HG03095 (cell line): ENCODE results near the gene NCOA5.
"Not testable (repeated sequence)": the region's sequence is repeated elsewhere in the genome, so short reads cannot be mapped to it uniquely, and the experiment has no call there.

ENCODE experiments used
- ATAC-seq: cut with Tn5 transposase; IDR thresholded peaks from one replicate; pipeline ENCODE4 v1.9.1; 2021; ENCODE audit warnings: moderate library complexity; ENCODE audit not compliant: unreplicated experiment

Gene NCOA5

DNA sequence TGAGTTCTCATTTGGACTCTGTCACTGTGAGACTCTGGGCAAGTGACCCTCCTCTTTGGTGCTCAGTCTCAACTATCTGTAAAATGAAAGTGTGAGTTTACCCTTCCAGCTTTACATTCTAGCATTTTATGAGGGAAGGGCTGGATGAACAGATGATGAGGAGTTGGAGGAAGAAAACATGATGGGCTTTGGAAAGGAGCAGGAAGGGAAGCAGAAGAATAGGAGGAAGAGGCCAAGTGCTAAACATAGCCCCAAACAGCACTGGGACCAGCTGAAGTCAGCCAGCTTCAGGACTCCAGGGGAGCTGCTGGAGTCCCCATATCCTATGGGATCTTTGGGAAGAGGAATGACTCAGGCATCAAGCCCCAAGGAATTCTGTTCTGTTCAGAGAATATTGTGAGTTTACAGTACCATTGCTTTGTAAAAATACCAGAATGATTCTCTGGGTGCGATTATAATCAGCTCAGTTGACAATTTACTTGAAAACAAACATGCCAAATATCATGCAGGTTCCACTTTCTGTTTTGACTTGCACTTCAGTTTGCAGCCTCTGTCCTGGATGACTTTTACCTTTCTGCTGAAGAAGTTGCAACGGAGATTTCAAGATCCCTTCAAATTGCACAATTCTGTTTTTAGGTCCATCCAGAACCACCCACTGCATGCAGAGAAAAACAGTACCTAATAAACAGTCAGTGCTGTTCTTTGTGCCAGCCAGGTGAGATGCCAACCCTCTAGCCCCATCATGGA, 31.6 kb upstream of the NCOA5 start:
- ATAC-seq, result no peak

DNA sequence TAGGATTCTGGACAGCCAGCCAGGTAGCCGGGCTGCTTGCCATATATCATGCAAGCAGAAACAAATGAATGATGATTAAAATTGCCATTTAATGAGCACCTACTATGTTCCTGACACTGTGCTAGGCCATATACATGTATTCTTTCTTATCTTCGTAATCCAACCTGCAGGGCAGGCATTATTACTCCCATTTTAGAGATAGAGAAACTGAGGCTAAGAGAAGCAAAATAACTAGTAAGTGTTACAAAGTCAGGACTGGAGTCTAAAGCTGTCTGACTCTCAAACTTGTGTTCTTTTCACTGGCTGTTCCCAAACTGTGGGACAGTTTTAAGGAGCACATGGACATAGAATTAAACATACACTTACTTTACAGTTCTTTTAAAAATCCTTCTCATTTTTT, 30.4 kb upstream of the NCOA5 start:
- no peak for ATAC-seq

- no peak for ATAC-seq
These were observed 29.8 kb upstream of the NCOA5 start for GRCh38 chr20:46119547-46119946.

DNA sequence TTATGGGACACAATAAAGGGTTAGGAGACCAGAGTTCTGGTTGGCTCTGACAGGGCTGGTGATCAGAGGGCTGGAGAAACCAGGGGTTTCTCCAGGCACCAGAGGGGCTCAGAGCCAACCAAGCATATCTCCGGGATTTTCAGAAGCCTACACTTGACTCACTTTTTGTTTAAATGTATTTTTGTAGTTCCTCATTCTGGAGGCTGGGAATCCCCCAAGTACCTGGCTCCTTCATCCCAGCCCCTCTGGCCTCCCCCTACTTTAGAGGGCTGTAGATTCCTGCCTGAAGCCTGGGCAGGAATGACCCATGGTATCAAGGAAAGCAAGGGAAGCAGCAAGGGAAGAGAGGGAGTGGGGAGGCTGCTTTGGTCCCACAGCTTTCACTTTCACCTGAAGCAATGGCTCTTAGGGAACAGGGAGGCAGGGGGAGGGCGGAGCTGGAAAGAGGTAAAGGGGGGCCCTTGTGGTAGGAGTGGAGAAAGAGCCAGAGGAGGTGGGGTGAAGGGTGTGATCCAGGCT, 29.3 kb upstream of the NCOA5 start:
- ATAC-seq, result no peak

GRCh38 chr20:46118481-46119020, 28.8 kb upstream of the NCOA5 start:
- no peak for ATAC-seq

DNA sequence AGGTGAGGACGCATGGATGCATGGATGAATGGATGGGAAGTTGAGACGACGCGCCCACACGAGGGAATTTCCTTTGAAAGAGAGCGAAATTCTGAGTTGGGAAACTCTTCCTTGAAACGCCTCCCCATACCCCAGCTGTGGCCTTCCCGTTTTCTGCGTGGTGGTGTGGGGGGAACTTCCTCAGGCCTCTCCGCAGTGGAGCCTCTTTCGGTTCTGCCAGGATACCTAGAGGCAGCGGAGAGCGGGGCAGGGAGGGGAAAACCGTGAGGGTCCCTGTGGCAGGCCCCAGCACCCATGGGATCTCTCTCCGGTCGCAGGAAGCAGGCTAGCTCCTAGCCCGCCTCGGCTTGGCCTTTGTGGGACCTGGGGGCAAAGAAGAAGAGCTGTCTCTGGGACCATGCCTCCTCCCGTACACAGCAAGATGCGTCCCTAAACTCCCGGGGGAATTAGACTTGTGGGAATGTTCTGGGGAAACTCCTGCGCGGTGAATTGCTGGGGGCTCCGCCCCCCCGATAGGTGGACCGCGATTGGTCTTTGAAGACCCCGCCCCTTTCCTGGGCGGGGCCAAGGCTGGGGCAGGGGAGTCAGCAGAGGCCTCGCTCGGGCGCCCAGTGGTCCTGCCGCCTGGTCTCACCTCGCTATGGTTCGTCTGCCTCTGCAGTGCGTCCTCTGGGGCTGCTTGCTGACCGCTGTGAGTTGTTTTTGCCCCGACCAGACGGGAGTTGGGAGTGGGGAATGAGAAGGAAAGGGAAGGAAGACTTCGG, 28.1 kb upstream of the NCOA5 start, which contains the start of gene CD40:
TSS of gene CD40 (plus strand) at position 611 of the 764 bp plus-strand sequence. CDS start at position 641, 30 bp downstream.
- ATAC-seq, result peak; percentile 69

DNA sequence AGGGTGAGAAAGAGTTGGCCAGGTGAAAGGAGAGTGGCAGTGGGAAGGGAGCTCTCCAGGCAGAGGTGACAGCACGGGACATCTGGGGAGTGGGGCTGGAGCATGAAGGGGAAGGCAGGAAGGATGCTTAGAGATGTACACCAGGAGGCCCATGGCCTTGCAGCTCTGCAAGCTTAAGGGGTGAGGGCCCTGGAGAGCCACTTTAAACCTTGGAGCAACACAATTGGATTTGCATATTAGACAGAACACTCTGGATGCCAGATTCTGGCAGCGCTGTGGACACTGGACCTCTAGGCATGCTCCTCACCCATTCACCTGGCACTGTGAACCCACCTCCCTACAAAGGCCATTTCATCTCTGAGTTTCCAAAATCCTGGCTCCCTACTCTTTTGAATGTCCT, 24.7 kb upstream of the NCOA5 start:
- ATAC-seq, result no peak

DNA sequence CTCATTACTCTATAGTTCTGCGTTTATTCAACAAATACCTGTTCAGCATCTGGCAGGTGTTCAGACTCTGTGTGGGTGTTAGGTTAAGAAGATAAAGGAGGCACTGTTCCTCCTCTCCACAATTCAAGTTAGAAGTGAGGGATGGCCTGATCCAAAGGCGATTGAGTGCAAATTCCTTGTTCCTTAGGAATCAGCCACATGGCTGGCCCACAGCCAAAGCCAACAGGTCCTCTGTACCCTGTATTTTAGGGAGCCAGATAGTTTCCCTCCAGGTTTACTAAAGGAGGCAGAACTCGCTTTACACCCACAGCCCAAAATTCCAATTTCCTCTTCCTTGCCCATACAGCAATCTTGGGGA, 23.3 kb upstream of the NCOA5 start:
- ATAC-seq, result no peak

GRCh38 chr20:46112430-46113112, 22.8 kb upstream of the NCOA5 start:
- ATAC-seq, result no peak

DNA sequence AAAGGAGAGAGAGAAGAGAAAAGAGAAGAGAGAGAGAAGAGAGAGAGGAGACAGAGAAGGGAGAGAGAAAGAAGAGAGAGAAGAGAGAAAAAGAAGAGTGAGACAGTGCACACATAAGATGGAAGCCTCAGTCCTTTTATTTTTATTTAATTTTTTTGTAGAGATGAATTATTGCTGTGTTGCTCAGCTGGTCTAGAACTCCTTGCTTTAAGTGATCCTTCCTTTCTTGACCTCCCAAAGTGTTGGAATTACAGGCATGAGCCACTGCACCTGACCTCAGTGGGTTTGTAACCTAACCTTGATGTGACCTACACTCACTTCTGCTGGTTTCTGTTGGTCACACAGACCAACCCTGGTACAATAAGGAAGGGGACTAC, 22.1 kb upstream of the NCOA5 start:
- ATAC-seq, result no peak

- peak; percentile 44 for ATAC-seq
These were observed 21.5 kb upstream of the NCOA5 start for GRCh38 chr20:46111028-46111835.

GRCh38 chr20:46108976-46109375, 19.2 kb upstream of the NCOA5 start:
- no peak for ATAC-seq

- peak; percentile 76 for ATAC-seq
These were observed 18.7 kb upstream of the NCOA5 start for GRCh38 chr20:46108435-46108841.

DNA sequence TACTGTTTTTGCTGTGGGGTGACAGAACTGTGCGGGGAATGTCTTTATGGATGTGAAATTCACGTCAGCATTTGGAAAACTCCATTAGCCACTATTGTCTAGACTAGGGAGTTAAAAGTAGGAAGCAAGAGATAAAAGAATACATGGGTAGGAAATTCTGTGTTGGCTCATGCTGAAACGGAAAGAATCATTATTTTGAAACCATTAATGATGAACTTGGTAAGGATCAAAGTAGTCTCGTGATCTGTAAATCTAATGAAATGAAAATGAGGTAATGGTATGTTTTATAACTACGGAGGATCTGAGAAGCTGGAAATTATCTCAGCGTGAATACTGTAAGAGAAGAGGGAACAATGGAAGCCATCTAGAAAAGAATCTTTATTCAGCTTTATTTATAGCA, 17.3 kb upstream of the NCOA5 start:
- no peak for ATAC-seq

DNA sequence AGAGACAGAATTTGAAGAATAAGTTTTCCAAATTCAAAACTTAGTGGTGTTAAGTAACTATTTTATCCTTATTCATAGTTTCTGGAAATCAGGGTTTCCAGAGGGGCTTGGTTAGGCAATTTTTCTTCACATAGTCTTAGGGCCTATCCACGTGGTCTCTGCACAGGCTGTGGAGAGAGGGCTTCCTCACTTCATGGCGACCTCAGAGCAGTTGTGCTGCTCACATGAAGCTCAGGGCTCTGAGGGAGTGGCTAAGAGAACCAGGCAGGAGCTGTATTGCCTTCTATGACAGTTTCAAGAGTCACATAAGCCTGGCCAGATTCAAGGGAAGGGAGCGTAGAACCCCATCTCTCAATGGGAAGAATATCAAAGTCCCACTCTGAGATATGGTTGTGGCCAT, 14.5 kb upstream of the NCOA5 start:
- no peak for ATAC-seq

DNA sequence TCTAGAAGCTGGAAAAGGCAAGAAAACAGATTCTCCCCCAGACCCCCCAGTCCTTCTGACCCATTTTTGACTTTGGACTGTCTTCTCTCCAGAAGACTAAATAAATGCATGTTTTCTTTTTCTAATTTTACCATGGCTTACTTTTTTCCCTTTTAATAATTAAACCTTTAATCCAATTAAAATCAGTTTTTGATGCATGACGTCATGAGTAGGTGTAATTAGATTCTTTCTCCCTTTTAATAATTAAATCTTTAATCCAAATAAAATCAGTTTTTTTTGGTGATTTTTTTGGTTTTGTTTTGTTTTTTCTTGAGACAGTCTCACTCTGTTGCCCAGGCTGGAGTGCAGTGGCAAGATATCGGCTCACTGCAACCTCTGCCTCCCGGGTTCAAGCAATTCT, 13.2 kb upstream of the NCOA5 start:
- no peak for ATAC-seq

GRCh38 chr20:46101957-46102356, 12.2 kb upstream of the NCOA5 start:
- no peak for ATAC-seq

GRCh38 chr20:46100988-46101387, 11.2 kb upstream of the NCOA5 start:
- ATAC-seq, result no peak

- not testable (repeated sequence) for ATAC-seq
These were observed 10.7 kb upstream of the NCOA5 start for GRCh38 chr20:46100444-46100843.

DNA sequence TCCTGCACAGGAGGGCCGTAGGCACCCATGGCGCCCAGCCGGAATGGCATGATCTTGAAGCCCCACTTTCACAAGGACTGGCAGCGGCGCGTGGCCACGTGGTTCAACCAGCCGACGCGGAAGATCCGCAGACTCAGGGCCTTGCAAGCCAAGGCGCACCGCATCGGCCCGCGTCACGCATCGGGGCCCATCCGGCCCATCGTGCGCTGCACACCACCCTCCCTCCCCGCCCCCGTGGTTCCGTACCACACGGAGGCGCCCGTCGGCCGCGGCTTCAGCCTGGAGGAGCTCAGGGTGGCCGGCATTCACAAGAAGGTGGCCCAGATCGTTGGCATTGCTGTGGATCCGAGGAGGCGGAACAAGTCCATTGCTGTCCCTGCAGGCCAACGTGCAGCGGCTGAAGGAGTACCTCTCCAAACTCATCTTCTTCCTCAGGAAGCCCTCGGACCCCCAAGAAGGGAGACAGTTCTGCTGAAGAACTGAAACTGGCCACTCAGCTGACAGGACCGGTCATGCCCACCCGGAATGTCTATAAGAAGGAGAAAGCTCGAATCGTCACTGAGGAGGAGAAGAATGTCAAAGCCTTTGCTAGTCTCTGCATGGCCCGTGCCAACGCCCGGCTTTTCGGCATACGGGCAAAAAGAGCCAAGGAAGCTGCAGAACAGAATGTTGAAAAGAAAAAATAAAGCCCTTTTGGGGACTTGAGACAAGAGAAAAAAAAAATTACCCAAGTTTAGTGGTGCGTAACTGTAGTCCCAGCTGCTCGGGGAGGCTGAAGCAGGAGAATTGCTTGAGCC, 9.9 kb upstream of the NCOA5 start:
- ATAC-seq, result no peak
